ENCODE results near the gene KAT8.

KAT8 gene

DNA sequence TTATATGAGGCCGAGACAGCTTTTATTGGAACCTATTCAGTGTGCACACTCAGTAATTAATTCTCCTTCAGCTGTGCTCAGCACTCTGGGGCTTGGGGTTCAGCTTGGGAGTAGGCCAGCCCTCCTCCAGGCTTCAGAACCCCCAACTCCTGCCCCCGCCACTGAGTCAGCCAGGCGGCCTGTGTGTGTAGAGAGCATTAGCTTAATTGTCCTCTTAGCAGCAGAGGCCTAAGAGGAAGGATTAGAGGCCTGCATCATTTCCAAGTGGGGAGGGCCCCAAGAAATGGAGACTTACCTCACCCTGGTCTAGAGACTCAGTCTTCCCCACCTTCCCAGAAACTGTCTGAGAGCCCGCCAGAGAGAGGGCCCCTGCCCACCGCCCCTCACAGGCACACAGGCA lies 29.5 kb upstream of the KAT8 start:
- DNase-seq (ENCODE audit: low read depth) = no peak
- TF ChIP-seq, protein P1, sequence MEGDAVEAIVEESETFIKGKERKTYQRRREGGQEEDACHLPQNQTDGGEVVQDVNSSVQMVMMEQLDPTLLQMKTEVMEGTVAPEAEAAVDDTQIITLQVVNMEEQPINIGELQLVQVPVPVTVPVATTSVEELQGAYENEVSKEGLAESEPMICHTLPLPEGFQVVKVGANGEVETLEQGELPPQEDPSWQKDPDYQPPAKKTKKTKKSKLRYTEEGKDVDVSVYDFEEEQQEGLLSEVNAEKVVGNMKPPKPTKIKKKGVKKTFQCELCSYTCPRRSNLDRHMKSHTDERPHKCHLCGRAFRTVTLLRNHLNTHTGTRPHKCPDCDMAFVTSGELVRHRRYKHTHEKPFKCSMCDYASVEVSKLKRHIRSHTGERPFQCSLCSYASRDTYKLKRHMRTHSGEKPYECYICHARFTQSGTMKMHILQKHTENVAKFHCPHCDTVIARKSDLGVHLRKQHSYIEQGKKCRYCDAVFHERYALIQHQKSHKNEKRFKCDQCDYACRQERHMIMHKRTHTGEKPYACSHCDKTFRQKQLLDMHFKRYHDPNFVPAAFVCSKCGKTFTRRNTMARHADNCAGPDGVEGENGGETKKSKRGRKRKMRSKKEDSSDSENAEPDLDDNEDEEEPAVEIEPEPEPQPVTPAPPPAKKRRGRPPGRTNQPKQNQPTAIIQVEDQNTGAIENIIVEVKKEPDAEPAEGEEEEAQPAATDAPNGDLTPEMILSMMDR (conservative IDR thresholded peaks at IDR 0.05; ENCODE audit: control insufficient read depth, insufficient read depth, low read depth, low read length) = no peak
- H3K4me3 ChIP-seq (ENCODE audit: control insufficient read depth, low read depth, low read length) = no peak overlapping the region

- TF ChIP-seq, protein P1 (conservative IDR thresholded peaks at IDR 0.05; ENCODE audit: control insufficient read depth, insufficient read depth, low read depth, low read length) = no peak
- no peak within 1 kb of the TSS for H3K4me3 ChIP-seq (ENCODE audit: control insufficient read depth, low read depth, low read length)
- no peak for DNase-seq (ENCODE audit: low read depth)
These were observed 28.8 kb upstream of the KAT8 start, which contains the start of gene PRSS53 for GRCh38 chr16:31088459-31089183. Gene PRSS53, minus strand, starts transcription at chr16:31088943. Its CDS starts 134 bp downstream, at chr16:31088809.

DNA sequence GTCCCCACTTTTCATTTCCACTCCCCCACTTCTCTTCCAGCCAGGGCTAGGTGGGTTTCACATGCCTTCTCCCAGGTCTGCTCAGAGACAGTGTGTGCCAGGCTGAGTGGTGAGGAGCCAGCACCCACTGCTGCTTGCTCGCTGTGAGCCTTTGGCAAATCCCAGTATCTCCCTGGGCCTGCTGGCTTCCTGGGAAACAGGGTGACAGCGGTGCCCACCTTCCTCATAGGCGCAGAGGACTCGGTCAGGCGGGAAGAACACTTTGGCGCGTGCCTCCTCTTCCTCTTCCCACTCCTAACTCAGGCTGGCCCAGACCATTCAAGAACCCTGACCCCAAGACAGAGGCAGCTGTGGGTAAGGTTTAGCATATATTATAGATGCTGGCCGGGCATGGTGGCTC lies 28.3 kb upstream of the KAT8 start:
- no peak overlapping the region for H3K4me3 ChIP-seq (ENCODE audit: control insufficient read depth, low read depth, low read length)
- DNase-seq (ENCODE audit: low read depth) = no peak
- TF ChIP-seq, protein P1 (conservative IDR thresholded peaks at IDR 0.05; ENCODE audit: control insufficient read depth, insufficient read depth, low read depth, low read length) = no peak

DNA sequence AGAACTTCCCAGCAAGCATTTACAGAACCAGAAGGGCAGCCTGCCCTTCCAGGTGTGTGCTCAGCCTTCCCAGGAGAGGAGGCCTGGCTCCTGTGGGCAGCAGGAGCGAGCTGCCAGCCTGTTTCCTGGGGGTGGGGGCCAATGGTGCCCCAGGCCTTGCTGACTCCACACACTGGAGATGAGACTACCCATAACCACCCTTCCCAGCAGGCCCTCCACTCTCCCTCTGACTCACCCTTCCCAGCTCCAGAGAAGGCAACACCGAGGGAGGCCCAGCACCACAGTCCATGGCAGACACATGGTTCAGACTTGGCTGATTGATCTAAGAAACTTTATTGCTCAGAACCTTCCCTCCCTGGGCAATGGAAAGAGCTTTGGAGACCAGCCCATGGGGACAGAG lies 26.9 kb upstream of the KAT8 start:
- TF ChIP-seq, protein P1 (conservative IDR thresholded peaks at IDR 0.05; ENCODE audit: control insufficient read depth, insufficient read depth, low read depth, low read length) = no peak
- DNase-seq (ENCODE audit: low read depth) = peak; percentile 71
- no peak overlapping the region for H3K4me3 ChIP-seq (ENCODE audit: control insufficient read depth, low read depth, low read length)

DNA sequence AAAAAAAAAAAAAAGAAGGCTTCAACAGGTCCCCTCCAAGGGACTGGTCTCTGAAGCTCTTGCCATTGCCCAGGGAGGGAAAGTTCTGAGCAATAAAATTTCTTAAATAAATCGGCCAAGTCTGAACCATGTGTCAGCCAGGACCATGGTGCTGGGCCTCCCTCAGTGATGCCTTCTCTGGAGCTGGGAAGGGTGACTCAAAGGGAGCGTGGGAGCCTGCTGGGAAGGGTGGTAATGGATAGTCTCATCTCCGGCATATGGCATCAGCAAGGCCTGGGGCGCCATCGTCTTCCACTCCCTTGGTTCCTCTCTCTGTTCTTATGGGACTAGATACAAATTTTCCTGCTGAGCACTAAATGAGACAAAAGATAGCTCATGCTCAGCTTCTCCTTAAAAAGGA lies 25.1 kb upstream of the KAT8 start:
- TF ChIP-seq, protein P1 (conservative IDR thresholded peaks at IDR 0.05; ENCODE audit: control insufficient read depth, insufficient read depth, low read depth, low read length) = no peak
- H3K4me3 ChIP-seq (ENCODE audit: control insufficient read depth, low read depth, low read length) = no peak overlapping the region
- DNase-seq (ENCODE audit: low read depth) = peak; percentile 88

- H3K4me3 ChIP-seq (ENCODE audit: control insufficient read depth, low read depth, low read length) = peak overlapping the region; percentile 94
- peak; percentile 64 for DNase-seq (ENCODE audit: low read depth)
- TF ChIP-seq, protein P1 (conservative IDR thresholded peaks at IDR 0.05; ENCODE audit: control insufficient read depth, insufficient read depth, low read depth, low read length) = no peak
These were observed 24.2 kb upstream of the KAT8 start for GRCh38 chr16:31093132-31093703.
